Vagina (tissue), 2 donors: Measurements from ENCODE around the gene ASB15.

Experiments
- CTCF ChIP-seq, 3 experiments: fragments of 450-650 bp in 2 of 3; fragments of 200-600 bp in 1 of 3; sonication (generic) in 1 of 3; IDR thresholded peaks; one replicate each; pipeline ENCODE4 v1.5.1; 2017 to 2019; ENCODE audit warnings: antibody characterized with exemption in 3 of 3, mild to moderate bottlenecking in 2 of 3, moderate library complexity in 2 of 3
- POLR2A ChIP-seq, 2 donors: fragments of 450-650 bp; IDR thresholded peaks; one replicate each; pipeline ENCODE4 v1.6.1; 2017; ENCODE audit warnings: antibody characterized with exemption in 2 of 2, mild to moderate bottlenecking in 2 of 2, moderate library complexity in 2 of 2
- POLR2AphosphoS5 ChIP-seq, 2 donors: sonication (generic); formaldehyde crosslinking; IDR thresholded peaks; one replicate each; pipeline ENCODE4 v1.9.0; 2017; ENCODE audit warnings: antibody characterized with exemption in 2 of 2, mild to moderate bottlenecking in 2 of 2, low read depth in 1 of 2; ENCODE audit not compliant: insufficient read depth in 1 of 2

GRCh38 chr7:123553159-123553558 is 48.5 kb upstream of the ASB15 start:
- TF ChIP-seq CTCF (IDR thresholded peaks at IDR 0.05) (no peak), POLR2AphosphoS5 (IDR thresholded peaks at IDR 0.05; ENCODE audit: insufficient read depth in 1 of 2, low read depth in 1 of 2) (no peak), POLR2A (IDR thresholded peaks at IDR 0.05) (no peak)
